Stimulated activated CD8-positive, alpha-beta memory T cell treated with anti-CD3 and anti-CD28 coated beads, Interleukin-7, amount 100 ng/mL, for 1 hour (primary cell): ENCODE measurements around the gene TPD52L2.
"Not testable (repeated sequence)": the region's sequence is repeated elsewhere in the genome, so short reads cannot be mapped to it uniquely, and the experiment has no call there.

Experiments
- DNase-seq, 2 donors: peaks; one replicate each; pipeline ENCODE4 v3.0.0-alpha.2; 2020; ENCODE audit warnings: low read depth in 2 of 2

TPD52L2 gene

GRCh38 chr20:63878899-63879663 is 14.0 kb downstream of the TPD52L2 start:
- no peak for DNase-seq

GRCh38 chr20:63880901-63881300 is 15.8 kb downstream of the TPD52L2 start:
- not testable (repeated sequence) for DNase-seq

- DNase-seq = no peak
These were observed 16.6 kb downstream of the TPD52L2 start for GRCh38 chr20:63881451-63882226.

DNA sequence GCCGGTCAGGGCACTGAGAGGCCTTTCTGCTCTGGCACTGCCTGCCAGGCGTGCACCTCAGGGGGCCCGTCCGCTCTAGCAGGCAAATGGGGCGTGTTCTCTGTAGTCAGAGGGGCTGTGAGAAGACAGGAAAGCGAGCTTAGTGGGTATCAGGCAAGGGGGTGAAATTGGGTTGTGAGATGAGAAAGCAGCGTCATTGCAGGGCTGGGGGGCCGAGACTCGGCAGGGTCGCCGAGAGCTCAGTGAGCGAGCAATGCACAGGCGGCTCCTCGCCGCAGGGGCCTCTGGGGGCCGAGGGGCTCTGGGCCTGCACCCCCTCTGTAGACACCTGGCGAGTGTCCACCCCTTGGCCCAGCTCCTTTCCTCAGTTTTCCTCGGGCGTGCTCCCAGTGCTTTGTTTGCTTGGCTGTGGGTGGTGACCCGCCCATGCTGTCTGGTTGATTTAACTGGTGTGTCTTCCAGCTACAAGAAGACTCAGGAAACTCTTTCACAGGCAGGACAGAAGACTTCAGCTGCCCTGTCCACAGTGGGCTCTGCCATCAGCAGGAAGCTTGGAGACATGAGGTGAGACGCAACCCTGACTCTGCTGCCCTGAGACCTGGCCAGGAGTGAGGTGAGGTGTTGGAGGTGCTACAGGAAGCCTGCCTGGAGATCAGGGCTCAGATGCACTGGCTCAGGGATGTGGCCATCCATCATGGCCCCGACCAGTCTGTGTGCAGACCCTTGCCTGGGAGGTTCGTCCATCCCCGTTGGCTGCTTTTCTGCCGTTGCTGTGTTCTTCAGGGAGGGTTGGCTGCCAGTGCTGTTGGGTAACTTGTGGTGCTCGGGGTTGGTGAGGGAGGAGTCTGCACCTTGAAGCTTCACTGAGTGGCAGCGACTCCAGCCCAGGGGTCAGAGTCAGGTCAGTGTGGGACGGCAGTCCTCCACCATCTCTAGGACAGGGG is 17.5 kb downstream of the TPD52L2 start:
- no peak for DNase-seq

- no peak for DNase-seq
These were observed 18.1 kb downstream of the TPD52L2 start for GRCh38 chr20:63883201-63883593.

DNA sequence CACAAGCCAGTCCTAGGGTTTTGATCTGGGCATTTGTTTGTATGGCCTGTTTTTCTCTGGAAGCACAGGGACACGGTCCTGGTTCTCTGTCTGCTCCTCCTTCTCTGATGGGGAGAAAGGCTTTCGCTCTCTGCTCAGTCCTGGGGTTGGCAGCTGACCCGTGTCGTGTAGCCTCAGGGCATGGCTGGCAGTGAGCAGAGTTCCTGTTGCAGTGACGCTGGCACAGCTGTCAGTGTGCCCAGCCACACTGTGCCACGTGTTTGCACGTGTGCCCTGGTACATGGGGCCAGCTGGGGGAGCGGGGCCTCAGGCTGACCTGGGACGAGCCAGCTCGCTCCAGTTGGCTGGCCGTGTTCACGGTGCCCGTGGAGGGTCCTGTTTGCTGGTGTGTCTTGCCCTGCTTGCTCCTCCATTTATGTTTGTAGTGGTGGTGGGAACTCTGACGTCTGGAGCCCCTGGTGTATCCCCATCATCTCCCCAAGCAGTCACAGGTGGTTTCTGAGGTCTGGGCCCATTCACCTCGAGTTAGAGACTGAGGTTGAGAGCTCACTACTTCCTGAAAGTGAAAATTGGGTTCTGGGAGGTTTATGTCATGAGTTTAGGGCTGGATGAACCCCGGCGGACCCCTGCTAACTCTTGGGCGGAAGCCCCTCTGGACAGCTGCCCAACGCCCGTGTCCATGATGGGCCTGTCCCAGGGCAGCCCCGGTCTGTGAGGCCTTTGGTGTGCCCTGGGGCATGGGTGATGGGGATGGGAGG is 19.6 kb downstream of the TPD52L2 start:
- no peak for DNase-seq

- no peak for DNase-seq
These were observed 20.4 kb downstream of the TPD52L2 start for GRCh38 chr20:63885264-63886053.

- no peak for DNase-seq
These were observed 21.0 kb downstream of the TPD52L2 start for GRCh38 chr20:63886054-63886419.

DNA sequence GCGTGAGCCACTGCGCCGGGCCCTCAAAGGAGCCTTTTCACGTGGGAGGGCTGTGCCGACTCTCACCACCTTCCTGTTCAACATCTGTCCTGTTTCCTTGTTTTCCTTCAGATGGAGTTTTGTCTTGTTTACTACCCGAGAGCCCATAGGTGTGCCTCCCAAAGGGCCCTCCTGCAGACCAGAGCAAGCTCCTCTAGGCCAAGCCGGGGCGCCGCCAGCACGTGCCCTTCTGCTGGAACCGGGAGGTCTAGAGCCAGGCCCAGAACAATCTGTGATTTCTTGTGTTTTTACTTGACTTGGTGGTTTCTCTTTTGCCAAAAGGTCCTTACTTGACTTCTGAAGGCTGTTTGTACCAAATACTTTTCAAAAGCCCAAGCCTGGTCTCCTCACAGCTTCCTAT is 21.9 kb downstream of the TPD52L2 start:
- no peak for DNase-seq

DNA sequence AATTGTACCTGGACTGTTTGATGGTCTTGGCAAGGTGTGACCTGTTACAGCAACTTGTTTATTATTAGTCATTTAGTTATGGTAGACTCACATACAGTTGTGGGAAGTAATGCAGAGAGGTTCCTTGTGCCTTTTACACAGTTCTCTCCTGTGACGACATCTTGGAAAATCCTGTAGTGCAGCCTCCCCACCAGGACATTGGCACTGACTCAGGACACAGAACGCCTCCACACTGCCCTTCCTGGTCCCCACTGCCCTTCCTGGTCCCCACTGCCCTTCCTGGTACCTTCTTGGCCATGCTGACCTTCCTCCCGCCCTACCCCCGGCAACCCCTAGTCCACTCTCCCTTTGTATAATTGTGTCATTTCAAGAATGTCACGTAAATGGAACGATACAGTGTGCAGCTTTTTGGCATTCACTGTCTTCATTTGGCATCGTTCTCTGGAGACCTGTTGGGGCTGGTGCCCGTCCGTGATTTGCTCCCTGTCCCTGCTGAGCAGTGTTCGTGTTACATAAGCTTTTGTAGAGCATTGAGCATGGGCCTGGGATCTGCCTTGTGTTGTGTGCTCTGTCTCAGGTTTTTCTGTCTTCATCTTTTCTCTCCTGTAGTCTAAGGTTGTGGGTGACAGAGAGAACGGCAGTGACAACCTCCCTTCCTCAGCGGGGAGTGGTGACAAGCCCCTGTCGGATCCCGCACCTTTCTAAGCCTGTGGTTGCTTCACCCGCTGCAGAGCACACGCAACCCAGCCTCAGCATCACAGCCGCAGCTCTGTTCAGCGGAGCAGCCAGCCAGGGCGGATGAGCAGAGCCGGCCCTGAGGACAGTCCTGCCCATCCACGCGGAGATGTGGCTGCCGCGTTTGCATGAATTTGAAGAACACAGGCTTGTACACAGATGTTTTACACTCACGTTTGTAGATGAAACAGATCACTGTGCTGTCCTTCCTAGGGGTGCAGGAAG is 24.5 kb downstream of the TPD52L2 start:
- DNase-seq = no peak

DNA sequence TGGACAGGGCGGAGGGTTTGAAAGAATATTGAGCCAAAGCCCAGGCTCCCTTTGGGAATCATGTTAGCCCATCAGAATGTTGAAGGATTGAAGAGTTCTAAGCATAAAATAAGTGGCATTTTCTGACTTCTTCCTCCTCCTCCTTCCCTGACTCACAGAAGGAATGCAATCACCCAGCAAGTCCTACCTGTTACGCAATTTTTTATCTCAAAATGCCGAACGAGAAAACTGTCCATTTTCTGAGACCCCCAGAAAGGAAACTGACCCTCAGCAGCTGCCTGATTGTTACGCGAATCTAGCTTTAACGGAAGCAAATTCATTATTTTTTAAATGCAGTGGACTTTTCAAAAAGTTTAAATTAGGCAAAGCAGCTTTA is 25.1 kb downstream of the TPD52L2 start:
- DNase-seq = no peak

- no peak for DNase-seq
These were observed 25.5 kb downstream of the TPD52L2 start for GRCh38 chr20:63890616-63891015.

- DNase-seq = no peak
These were observed 26.3 kb downstream of the TPD52L2 start for GRCh38 chr20:63891061-63892002.

- DNase-seq = no peak
These were observed 27.3 kb downstream of the TPD52L2 start for GRCh38 chr20:63892402-63892801.

DNA sequence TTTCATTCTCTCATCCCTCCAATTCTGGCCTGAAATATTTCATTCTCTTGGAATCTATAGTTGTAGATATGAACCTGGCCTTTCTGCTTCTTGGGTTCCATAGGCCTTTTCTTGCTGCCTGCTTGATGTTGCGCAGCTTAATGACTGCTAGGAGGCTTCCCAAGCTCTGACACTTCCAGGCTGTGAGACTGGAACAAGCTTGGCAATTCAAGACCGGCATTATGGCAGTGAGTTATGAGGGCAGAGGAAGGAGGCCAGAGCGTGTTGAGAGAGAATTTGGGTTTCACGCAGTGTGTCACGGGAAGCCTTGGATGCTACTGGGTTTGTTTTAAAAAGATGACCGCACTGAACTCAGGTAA is 28.9 kb downstream of the TPD52L2 start:
- no peak for DNase-seq

DNA sequence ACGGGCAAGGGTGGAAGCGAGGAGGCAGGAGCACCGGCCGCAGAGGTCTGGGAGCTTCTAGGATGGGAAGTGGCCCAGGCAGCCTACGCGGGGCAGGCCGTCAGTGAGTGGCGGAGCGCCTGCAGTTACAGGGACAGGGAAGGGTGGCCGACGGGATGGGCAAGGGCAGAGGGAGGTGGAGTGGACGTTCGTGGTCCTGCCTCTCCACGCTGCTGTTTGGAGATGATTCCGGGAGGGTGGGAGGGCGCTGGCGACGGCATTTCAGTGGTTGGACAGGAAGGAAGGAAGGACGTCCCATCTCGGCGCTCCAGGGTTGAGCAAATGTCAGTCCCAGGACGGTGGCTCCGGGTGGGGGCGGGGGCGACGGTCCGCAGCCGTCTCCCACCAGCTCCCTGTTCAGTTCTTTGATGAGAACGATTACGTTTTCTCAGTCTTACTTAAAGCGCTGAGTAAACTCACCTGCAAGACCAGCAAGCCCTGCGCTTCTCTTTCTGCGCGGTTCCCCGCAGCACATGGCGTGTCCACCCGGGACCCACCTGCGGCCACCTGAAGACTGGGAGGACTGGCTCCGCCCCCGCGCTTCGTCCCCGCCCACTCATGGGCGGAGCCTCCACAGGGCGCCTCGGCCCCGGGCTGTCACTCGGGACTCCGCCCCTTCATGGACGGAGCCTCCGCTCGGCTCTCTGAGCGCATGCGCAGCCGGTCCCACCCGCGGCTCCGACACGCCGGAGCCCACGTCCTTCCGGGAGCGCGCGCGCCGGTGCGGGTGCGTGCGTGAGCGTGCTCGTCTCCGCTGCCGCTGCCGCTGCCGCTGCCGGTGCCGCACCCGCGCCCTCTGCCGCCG is 29.5 kb downstream of the TPD52L2 start, which contains the start of gene DNAJC5:
TSS of gene DNAJC5 (plus strand) at position 769 of the 844 bp plus-strand sequence. CDS start 33,220 bp downstream, outside the sequence.
- DNase-seq = peak; percentile 90 to 96

DNA sequence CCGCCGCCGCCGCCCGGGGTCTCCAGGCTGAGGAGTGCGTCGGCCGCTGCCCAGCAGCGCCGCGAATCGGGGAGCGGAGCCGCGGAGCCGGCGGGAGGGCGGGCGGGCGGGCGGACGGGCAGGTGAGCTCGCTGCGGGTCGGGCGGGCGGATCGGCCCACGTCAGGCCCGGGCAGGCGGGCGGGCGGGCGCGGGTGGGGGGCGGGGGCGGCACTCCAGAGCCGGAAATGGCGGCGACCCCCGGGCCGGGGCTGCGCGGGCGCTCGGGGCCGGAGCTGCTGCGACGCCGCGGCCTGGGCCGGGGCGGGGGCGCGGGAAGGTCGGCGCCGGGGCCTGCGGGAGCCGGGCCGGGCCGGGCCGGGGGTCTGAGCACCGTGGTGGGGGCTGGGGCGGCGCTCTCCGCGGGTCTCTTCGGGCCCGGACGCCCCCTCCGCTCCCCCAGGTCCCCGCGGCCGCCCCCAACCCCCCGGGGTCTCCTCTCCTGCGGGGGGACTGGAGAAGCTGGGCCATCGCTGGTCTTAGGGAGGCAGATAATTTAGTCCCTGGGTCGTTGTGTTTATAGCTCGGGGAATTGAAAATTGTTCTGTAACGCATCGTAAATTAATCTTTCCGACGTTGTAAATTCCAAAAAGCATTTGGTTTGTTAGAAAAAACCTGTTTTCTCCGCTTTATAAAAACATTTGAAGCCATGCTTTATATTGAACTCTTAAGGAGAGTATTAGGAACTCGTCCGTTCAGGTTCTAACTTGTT is 30.3 kb downstream of the TPD52L2 start:
- DNase-seq = no peak
